Globus pallidus (tissue), 1 donor: Measurements from ENCODE around the gene TRERF1.
A peak's percentile ranks its signal among the peaks of the same experiment; 100 is the strongest.

Source experiments
- DNase-seq: peaks from one replicate; pipeline ENCODE4 v3.0.0-alpha.2; 2015; ENCODE audit warnings: low spot score

The TRERF1 gene

GRCh38 chr6:42274898-42275297, 176.8 kb downstream of the TRERF1 start:
- DNase-seq, result no peak

- DNase-seq, result no peak
These were observed 179.6 kb downstream of the TRERF1 start for GRCh38 chr6:42271834-42272805.

GRCh38 chr6:42269974-42270510, 181.7 kb downstream of the TRERF1 start:
- DNase-seq, result no peak

- no peak for DNase-seq
These were observed 182.2 kb downstream of the TRERF1 start for GRCh38 chr6:42269553-42269952.

- DNase-seq, result no peak
These were observed 182.9 kb downstream of the TRERF1 start for GRCh38 chr6:42268835-42269204.

GRCh38 chr6:42268016-42268834, 183.5 kb downstream of the TRERF1 start:
- no peak for DNase-seq

GRCh38 chr6:42266538-42266937, 185.2 kb downstream of the TRERF1 start:
- DNase-seq, result no peak

GRCh38 chr6:42264852-42265390, 186.8 kb downstream of the TRERF1 start:
- DNase-seq, result no peak

GRCh38 chr6:42264162-42264851, 187.4 kb downstream of the TRERF1 start:
- no peak for DNase-seq

- DNase-seq, result no peak
These were observed 188.5 kb downstream of the TRERF1 start for GRCh38 chr6:42263165-42263728.

GRCh38 chr6:42260972-42261371, 190.8 kb downstream of the TRERF1 start:
- no peak for DNase-seq

GRCh38 chr6:42260396-42260888, 191.3 kb downstream of the TRERF1 start:
- no peak for DNase-seq

GRCh38 chr6:42259841-42260395, 191.8 kb downstream of the TRERF1 start:
- no peak for DNase-seq

GRCh38 chr6:42259286-42259685, 192.4 kb downstream of the TRERF1 start:
- DNase-seq, result no peak

- DNase-seq, result no peak
These were observed 194.1 kb downstream of the TRERF1 start for GRCh38 chr6:42257614-42258013.

GRCh38 chr6:42257063-42257462, 194.7 kb downstream of the TRERF1 start:
- no peak for DNase-seq

GRCh38 chr6:42255050-42255449, 196.7 kb downstream of the TRERF1 start:
- no peak for DNase-seq

GRCh38 chr6:42254505-42254904, 197.2 kb downstream of the TRERF1 start:
- DNase-seq, result no peak

- DNase-seq, result peak; percentile 18
These were observed 199.7 kb downstream of the TRERF1 start for GRCh38 chr6:42251911-42252637.

- no peak for DNase-seq
These were observed 200.2 kb downstream of the TRERF1 start for GRCh38 chr6:42251500-42251899.
